GM12874 (cell line): ENCODE measurements around the gene SP100.

Experiments
- TF ChIP-seq, protein P1 (sequence below): IDR thresholded peaks from 2 replicates; pipeline ENCODE4 v1.5.1; 2011; ENCODE audit warnings: low read depth, mild to moderate bottlenecking, control low read depth, low read length, moderate library complexity; ENCODE audit not compliant: insufficient read depth

Gene SP100

DNA sequence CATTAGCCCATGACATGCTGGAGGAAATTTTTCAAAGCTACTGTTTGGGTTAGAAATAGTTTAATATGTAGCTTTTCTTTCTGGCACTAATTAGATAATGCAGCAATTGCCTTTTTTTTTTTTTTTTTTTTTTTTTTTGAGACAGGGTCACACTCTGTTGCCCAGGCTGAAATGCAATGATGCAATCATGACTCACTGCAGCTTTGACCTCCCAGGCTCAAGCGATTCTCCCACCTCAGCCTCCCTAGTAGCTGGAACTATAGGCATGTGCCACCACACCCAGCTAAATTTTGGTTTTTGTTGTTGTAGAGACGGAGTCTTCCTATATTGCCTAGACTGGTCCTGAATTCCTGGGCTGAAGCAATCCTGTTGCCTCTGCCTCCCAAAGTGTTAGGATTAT is 136.2 kb downstream of the SP100 start:
- TF ChIP-seq, protein P1, sequence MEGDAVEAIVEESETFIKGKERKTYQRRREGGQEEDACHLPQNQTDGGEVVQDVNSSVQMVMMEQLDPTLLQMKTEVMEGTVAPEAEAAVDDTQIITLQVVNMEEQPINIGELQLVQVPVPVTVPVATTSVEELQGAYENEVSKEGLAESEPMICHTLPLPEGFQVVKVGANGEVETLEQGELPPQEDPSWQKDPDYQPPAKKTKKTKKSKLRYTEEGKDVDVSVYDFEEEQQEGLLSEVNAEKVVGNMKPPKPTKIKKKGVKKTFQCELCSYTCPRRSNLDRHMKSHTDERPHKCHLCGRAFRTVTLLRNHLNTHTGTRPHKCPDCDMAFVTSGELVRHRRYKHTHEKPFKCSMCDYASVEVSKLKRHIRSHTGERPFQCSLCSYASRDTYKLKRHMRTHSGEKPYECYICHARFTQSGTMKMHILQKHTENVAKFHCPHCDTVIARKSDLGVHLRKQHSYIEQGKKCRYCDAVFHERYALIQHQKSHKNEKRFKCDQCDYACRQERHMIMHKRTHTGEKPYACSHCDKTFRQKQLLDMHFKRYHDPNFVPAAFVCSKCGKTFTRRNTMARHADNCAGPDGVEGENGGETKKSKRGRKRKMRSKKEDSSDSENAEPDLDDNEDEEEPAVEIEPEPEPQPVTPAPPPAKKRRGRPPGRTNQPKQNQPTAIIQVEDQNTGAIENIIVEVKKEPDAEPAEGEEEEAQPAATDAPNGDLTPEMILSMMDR = no peak

DNA sequence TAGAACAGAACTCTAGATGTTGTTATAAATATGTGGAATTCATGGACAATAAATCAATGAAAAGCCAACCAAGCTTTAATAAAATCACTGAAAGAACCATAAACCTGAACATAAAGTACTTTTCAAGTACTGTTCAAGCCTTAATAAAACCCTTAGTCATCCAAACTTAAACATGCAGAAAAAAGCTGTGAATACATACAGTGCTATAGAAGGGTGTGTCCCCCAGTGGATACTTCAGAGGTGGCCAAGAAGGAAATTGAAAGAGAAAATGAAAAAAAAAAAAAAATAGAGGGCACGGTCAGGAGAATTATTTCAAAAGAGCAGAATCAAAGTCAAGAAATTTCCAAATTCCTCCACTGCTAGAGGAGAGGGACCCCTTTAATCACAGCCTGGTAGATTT is 141.1 kb downstream of the SP100 start:
- TF ChIP-seq, protein P1 = no peak

DNA sequence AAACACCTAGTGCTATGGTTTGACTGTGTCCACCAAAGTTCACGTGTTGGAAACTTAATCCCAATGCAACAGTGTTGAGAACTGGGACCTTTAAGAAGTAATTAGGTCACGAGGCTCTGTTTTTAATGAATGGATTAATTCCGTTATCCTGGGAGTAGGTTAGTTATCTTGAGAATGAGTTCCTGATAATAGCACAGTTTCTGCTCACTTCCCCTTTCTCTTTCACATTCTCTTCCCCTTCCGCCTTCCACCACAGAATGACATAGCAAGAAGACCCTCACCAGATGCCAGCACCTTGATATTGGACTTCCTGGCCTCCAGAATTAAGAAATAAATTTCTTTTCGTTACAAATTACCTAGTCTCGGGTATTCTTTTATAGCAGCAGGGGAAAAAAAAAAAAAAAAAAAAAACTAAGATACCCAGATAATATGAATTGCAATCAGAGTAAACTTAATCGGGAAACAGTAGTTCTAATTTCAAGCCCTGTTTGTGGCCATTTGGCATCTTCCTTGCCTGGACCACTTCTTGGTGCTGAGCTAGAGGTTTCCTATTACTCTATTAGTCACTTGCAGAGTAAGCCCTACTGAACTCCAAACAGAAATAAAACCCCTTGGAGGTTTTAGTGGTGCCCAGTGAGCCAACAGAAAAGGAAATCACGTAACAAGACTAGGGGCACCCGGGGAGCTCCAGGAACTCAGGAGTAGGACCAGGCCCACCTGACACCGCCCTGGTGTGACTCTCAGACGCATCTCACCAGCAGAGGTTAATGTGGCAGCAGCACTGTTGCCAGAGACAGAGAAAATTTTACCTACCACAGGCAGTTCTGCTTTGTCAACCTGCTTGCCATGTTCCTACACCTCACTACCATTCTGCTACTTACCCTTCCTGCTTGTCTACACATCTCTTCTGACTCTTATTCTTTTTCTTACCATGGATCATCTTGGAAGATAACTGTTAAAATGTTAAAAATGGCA is 149.1 kb downstream of the SP100 start:
- TF ChIP-seq, protein P1 = no peak

DNA sequence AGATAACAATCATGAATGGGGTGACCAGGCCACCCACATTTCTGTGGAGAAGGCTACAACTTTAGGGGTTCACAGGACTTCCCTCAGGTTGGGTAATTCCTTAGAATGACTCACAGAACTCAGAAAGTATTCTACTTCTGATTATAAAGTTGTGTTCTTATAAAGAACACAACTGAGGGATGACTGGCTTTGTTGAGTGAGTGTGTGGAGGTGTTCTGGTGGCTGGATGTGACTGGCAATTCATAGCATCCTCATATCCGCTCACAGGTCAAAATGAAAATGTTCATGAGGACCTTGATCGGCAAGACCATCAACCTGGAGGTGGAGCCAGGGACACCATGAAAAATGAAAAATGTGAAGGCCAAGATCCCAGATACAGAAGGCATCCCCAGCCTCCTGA is 153.3 kb downstream of the SP100 start:
- TF ChIP-seq, protein P1 = no peak

DNA sequence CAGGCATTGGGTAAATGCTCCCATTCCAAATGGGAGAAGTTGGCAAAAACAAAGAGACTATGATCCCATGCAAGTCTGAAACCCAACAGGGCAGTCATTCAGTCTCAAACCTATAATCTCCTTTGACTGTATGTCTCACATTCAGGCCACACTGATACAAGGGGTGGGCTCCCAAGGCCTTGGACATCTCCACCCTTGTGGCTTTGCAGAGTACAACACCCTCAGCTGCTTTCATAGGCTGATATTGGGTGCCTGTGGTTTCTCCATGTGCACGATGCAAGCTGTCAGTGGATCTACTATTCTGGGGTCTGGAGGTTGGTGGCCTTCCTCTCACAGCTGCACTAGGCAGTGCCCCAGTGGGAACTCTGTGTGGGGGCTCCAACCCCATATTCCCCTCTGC is 155.0 kb downstream of the SP100 start:
- TF ChIP-seq, protein P1 = no peak

DNA sequence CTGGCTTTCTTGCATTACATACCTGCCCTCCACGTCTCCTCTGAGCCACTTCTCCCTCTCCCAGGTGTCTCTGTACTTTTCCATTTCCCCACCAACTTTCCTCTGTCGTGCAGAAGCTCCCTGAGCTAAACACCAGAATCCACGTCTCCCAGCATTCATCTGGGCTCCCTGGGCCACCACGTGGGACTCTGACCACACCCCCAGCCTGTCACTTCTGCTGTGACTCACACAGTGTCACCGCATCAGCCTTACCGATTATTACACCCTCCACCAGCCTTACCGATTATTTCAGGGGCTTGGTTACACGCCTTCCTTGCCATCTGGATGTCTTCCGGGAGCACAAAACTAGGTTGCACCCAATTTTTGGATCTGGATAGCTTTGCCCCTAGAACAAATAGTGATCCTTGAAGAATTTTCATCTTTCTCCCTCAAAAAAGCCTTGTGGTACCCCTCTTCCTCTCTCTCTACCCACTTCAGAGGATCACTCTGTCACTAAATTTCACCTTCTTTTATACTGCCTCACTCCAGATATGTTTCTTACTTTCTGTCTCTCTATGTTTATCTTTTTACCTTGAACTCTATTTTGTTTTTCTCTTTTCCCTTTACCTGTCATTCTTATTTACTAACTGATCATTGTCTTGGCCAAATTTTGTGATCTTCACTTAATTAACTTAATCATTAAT is 159.8 kb downstream of the SP100 start:
- TF ChIP-seq, protein P1 = no peak

DNA sequence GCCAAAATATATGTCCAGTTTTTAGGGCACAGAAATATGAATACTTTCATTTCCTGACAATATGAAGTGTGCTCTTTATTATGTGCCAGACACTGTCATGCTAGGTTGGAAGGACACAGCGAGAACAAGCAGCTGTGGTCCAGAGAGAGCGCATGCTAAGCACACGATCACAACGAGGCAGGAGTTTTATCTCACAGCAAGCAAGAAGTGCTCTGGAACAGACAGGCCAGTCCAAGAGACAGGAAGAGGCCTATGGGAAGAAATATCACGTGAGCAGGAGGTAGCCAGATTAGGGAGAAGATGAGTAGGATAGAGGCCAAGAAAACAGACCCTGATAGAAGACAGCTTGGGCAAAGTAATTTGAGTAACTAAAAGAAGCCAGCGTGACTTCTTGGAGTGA is 161.1 kb downstream of the SP100 start:
- TF ChIP-seq, protein P1 = no peak
